Measurements from ENCODE around the gene FOXP1.

The FOXP1 gene

GRCh38 chr3:71077070-71077469, 506.5 kb downstream of the FOXP1 start:
- no peak overlapping the region for H3K4me3 ChIP-seq (replicated peaks in 1 of 2; ENCODE audit: low read depth in 2 of 2, low read length in 2 of 2)
- DNase-seq (ENCODE audit: low read depth in 2 of 2) = no peak
- TF ChIP-seq CTCF (IDR thresholded peaks at IDR 0.05; ENCODE audit: low read depth, low read length) = no peak

GRCh38 chr3:71076361-71077002, 507.0 kb downstream of the FOXP1 start:
- no peak for TF ChIP-seq CTCF (IDR thresholded peaks at IDR 0.05; ENCODE audit: low read depth, low read length)

GRCh38 chr3:71075494-71075893, 508.0 kb downstream of the FOXP1 start:
- TF ChIP-seq CTCF (IDR thresholded peaks at IDR 0.05; ENCODE audit: low read depth, low read length) = no peak
- DNase-seq (ENCODE audit: low read depth in 2 of 2) = no peak
- no peak overlapping the region for H3K4me3 ChIP-seq (replicated peaks in 1 of 2; ENCODE audit: low read depth in 2 of 2, low read length in 2 of 2)

More at GRCh38 chr3:71076361-71077002, 507.0 kb downstream of the FOXP1 start:
- H3K4me3 ChIP-seq (replicated peaks in 1 of 2; ENCODE audit: low read depth in 2 of 2, low read length in 2 of 2) = no peak overlapping the region
- peak; percentile 52 to 78 for DNase-seq (ENCODE audit: low read depth in 2 of 2)

- DNase-seq (ENCODE audit: low read depth in 2 of 2) = peak in 1 of 2 donors; percentile 66
- H3K4me3 ChIP-seq (replicated peaks in 1 of 2; ENCODE audit: low read depth in 2 of 2, low read length in 2 of 2) = no peak overlapping the region
- TF ChIP-seq CTCF (IDR thresholded peaks at IDR 0.05; ENCODE audit: low read depth, low read length) = no peak
These were observed 509.1 kb downstream of the FOXP1 start for GRCh38 chr3:71074423-71074822.

- H3K4me3 ChIP-seq (replicated peaks in 1 of 2; ENCODE audit: low read depth in 2 of 2, low read length in 2 of 2) = no peak overlapping the region
- TF ChIP-seq CTCF (IDR thresholded peaks at IDR 0.05; ENCODE audit: low read depth, low read length) = no peak
- DNase-seq (ENCODE audit: low read depth in 2 of 2) = no peak
These were observed 510.5 kb downstream of the FOXP1 start for GRCh38 chr3:71072986-71073385.

GRCh38 chr3:71072287-71072686, 511.2 kb downstream of the FOXP1 start:
- peak in 1 of 2 donors; percentile 84 for DNase-seq (ENCODE audit: low read depth in 2 of 2)
- no peak overlapping the region for H3K4me3 ChIP-seq (replicated peaks in 1 of 2; ENCODE audit: low read depth in 2 of 2, low read length in 2 of 2)
- no peak for TF ChIP-seq CTCF (IDR thresholded peaks at IDR 0.05; ENCODE audit: low read depth, low read length)

All from cardiac fibroblast (primary cell).